ENCODE results near the gene EFL1.

The EFL1 gene

DNA sequence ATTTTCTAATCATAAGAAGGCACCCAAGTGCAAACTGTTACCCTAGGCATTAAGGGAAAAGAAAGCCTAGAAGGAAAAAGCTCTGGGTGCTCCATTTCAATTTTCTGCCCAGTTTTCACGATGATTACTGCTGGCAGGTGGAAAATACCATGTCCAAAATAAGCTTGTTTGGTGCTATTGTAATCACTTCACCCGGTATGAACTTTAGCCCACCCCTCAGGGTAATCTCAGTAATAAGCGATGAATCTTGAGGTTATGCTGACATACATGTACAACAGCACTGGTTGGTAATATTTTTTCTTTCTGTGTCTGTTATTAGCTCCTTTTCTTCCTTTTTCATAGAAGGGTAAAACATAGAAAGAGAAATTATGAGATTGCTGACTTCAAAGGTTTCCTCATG is 128.1 kb downstream of the EFL1 start:
- H3K27ac ChIP-seq (ENCODE audit: extremely low read depth, low read depth, low read length), result no peak overlapping the region
- no peak overlapping the region for H3K4me3 ChIP-seq (ENCODE audit: low read depth, low read length)
- H3K36me3 ChIP-seq (ENCODE audit: control insufficient read depth in 2 of 2, insufficient read depth in 1 of 2, low read length in 2 of 2), result peaks cover 20 to 42% of the 10 kb centered on the region in 2 experiments
- H3K9me3 ChIP-seq (ENCODE audit: control insufficient read depth, insufficient read depth, low read depth, low read length), result no peaks in the 10 kb centered on the region
- TF ChIP-seq ZNF530 (tag by site-specific recombination; IDR thresholded peaks at IDR 0.05; ENCODE audit: low read depth) (no peak), PATZ1 (tag by site-specific recombination; IDR thresholded peaks at IDR 0.05) (no peak), MEIS1 (CRISPR knock-in tag; IDR thresholded peaks at IDR 0.05; ENCODE audit: borderline replicate concordance) (no peak), OSR2 (tag by site-specific recombination; IDR thresholded peaks at IDR 0.05) (no peak), ZNF48 (tag by site-specific recombination; IDR thresholded peaks at IDR 0.05) (no peak), ZNF223 (tag by site-specific recombination; IDR thresholded peaks at IDR 0.05) (no peak), CTCF (tag by site-specific recombination; IDR thresholded peaks at IDR 0.05) (no peak), ZNF324 (tag by site-specific recombination; IDR thresholded peaks at IDR 0.05) (no peak), BCL6B (tag by site-specific recombination; IDR thresholded peaks at IDR 0.05) (no peak), ZNF664 (tag by site-specific recombination; IDR thresholded peaks at IDR 0.05) (no peak), ZNF394 (tag by site-specific recombination; IDR thresholded peaks at IDR 0.05; ENCODE audit: borderline replicate concordance) (no peak)
- ChIA-PET POLR2A (no interaction called here), CTCF (interaction anchor here (0.7 to 1.0 kb wide), 2 partner anchors 24 to 316 kb away, joined by 3 to 6 read pairs; no protein-coding TSS in a partner anchor)
- H3K4me1 ChIP-seq (ENCODE audit: control insufficient read depth, insufficient read depth, low read length), result peaks cover 6% of the 10 kb centered on the region; the same call in 1 of the 2 replicates

DNA sequence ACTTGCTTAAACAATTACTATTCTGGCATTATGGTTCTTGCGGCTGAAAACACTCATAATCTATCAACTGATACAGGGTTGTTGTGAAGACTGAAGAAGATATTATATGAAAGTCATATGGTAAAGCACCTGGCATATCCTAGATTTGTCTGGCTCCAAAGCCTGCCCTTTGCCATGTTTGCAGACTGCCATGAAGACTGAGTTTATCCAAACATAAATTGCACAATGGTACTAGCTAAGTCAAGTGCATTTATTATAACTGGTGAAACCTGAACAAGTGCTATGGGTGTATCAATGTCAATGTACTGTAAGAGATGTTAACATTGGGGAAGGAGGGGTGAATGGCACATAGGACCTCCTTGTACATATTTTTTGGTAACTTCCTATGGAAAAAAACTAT is 129.3 kb downstream of the EFL1 start:
- no peak overlapping the region for H3K27ac ChIP-seq (ENCODE audit: extremely low read depth, low read depth, low read length)
- peaks cover 10% of the 10 kb centered on the region; the same call in 1 of the 2 replicates for H3K4me1 ChIP-seq (ENCODE audit: control insufficient read depth, insufficient read depth, low read length)
- H3K4me3 ChIP-seq (ENCODE audit: low read depth, low read length), result no peak overlapping the region
- H3K9me3 ChIP-seq (ENCODE audit: control insufficient read depth, insufficient read depth, low read depth, low read length), result no peaks in the 10 kb centered on the region
- ChIA-PET CTCF (no interaction called here), POLR2A (no interaction called here)
- peaks cover 17 to 39% of the 10 kb centered on the region in 2 experiments for H3K36me3 ChIP-seq (ENCODE audit: control insufficient read depth in 2 of 2, insufficient read depth in 1 of 2, low read length in 2 of 2)
- TF ChIP-seq ZBTB8A (tag by site-specific recombination; IDR thresholded peaks at IDR 0.05) (no peak), ZNF292 (tag by site-specific recombination; IDR thresholded peaks at IDR 0.05; ENCODE audit: borderline replicate concordance, low read depth) (no peak), ZNF654 (tag by site-specific recombination; IDR thresholded peaks at IDR 0.05; ENCODE audit: low read depth) (no peak), ZNF544 (tag by site-specific recombination; IDR thresholded peaks at IDR 0.05) (no peak), ZNF16 (tag by site-specific recombination; IDR thresholded peaks at IDR 0.05; ENCODE audit: low read depth) (no peak), MZF1 (tag by site-specific recombination; IDR thresholded peaks at IDR 0.05; ENCODE audit: borderline replicate concordance) (no peak), ZNF175 (tag by site-specific recombination; IDR thresholded peaks at IDR 0.05) (no peak), GLI2 (tag by site-specific recombination; IDR thresholded peaks at IDR 0.05; ENCODE audit: borderline replicate concordance, low read depth) (no peak), ZNF146 (tag by site-specific recombination; IDR thresholded peaks at IDR 0.05) (no peak), PRDM2 (tag by site-specific recombination; IDR thresholded peaks at IDR 0.05; ENCODE audit: borderline replicate concordance) (no peak), ZNF660 (tag by site-specific recombination; IDR thresholded peaks at IDR 0.05) (no peak), ZNF561 (tag by site-specific recombination; IDR thresholded peaks at IDR 0.05; ENCODE audit: borderline replicate concordance) (no peak)
